NCI-H2029 (cell line): ENCODE data around the gene ERF.

Source experiments
- DNase-seq: peaks from one replicate; lab custom pipeline; 2025; lab: John Stamatoyannopoulos, UW

Gene ERF

DNA sequence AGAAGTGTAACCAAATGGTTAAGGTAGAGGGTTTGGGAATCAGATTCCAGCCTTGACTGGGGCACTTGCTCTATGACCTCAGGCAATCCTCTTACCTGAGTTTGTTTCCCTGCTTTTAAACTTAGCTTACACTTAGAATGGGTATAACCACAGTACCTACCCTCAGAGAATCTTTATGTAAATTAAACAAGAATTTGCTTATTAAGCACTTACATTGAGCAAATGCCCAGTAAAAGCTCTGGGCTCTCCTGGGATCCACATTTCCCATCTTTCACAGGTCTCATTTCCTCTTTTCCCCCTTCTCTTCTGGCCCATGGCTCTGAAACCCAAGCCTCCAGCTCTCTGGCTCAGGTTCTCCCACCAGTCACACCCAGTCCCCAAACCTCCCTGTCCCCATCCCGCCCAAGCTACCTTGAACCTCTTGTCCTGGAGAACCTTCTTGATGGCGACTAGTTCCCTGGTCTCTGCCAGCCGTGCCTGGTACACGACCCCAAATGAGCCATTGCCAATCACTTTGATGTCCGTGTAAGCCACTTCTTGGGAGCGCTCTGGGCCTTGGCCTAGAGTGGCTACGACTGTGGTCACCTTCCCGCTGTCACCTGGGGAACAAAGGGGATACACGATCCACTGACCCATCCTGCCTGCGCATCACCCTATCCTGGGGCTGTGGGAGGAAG lies 15.2 kb downstream of the ERF start:
- no peak for DNase-seq

DNA sequence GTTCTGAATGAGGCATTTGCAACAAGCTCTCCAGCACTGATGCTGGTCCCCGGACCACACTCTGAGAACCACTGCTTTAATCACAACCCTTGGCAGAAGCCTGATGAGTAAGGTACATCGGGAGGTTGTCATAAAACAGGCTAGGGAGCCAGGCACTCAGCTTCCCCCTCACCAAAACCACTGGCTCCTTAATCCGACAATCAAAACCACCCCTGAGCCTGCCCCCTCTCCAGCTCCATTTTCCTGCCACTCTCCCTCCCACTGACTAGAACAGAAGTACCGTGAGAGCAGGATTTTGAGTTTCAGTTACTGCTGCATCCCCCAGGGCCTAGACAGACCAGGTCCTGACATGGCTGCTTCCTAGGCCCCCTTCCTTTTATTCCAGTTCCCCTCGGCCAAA lies 19.7 kb downstream of the ERF start:
- no peak for DNase-seq

DNA sequence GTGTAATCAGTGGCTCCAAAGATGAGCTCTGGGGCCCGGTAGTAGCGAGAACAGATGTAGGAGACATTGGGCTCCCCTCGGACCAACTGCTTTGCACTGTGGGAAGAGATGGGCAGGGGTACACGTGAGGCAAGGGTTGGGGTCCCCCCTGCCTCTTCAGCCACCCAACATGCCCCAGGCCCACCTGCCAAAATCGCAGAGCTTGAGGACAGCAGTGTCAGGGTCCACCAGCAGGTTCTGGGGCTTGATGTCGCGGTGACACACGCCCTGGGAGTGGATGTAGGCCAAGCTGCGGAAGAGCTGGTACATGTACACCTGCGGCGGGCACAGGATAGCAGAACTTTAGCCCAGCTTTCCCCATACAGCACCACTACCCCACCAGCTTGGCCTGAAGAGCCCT lies 20.6 kb downstream of the ERF start:
- no peak for DNase-seq

DNA sequence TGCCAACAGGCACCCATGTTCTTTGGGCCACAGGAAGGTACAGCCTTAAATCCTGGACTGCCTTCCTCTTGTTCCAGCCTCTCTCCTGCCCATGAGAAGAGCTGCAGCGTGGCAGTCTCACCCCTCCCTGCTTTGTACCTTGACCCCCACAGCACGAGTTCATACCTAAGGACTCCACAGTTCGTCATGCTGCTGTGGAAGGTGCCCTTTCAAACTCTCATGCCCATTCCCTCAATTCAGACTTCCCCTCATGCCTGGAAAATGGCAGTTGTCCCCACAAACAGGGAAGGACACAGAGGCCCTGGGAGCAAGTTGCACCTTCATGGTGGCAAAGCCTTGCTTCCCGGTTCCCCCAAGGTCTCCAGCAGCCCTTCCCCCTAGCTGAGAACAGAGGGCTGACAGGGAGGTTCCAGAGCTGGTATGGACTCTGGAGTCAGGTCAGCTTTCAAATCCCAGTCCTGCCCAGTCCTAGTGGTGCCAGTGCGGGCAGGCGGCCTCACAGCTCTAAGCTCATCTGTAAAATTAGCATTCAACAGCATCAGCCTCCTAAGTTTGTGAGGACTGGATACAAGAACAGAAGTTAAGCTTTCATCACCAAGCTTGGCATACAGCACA lies 21.1 kb downstream of the ERF start:
- no peak for DNase-seq

DNA sequence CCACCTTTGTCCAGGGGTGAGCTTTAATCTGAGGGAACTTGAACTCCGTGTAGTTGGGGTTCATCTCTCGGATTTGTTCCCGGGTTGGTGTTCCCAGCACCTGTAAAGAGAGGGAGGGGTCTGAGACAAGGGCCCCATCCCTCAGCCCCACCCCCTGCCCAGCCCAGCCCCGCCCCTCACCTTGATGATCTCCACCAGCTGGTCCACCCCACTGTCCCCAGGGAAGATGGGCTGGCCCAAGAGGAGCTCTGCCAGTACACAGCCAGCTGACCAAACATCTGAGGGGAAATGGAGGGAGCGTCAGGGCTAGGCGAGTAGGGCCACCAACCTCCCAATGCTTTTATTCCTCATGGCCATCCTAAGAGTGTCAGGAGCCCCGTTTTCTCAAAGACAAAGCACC lies 21.8 kb downstream of the ERF start:
- no peak for DNase-seq

DNA sequence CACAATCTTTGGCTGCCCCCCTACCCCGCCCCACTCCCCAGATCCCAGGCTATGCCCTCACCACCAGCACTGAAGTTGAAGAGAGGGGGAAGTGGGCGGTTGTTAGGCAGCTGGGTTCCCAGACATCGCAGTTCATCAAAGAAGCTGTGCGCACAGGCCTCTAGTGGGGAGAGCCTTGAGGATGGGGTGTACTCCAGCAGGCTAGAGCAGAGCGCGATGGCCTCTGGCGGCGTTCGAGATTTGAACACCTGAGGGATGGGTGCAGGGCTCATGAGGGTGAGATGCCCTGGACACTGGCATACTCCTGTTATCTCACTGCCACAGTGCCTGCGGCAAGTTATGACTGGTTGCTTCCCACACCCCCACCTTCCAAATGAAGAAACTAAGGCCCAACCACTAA lies 22.5 kb downstream of the ERF start:
- DNase-seq = no peak

DNA sequence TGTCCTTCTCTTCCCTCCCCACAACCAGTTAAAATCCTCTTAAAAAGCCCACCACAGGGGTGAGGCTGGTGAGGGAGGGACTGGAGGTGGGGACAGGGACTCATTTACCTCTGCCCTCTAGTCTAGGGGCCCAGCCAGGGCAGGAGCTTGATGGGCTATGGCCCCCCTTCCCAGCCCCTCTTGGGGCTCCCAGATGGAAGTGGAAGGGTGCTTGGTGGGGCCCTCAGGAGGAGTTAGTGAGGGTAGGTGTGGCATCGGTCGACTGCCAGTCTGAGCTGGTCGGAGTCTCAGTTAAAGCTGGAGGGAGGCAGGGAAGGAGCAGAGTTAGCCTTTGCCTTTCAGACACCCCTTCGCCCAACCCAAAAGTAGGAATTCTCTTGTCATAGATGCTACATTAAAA lies 24.4 kb downstream of the ERF start:
- DNase-seq = no peak

DNA sequence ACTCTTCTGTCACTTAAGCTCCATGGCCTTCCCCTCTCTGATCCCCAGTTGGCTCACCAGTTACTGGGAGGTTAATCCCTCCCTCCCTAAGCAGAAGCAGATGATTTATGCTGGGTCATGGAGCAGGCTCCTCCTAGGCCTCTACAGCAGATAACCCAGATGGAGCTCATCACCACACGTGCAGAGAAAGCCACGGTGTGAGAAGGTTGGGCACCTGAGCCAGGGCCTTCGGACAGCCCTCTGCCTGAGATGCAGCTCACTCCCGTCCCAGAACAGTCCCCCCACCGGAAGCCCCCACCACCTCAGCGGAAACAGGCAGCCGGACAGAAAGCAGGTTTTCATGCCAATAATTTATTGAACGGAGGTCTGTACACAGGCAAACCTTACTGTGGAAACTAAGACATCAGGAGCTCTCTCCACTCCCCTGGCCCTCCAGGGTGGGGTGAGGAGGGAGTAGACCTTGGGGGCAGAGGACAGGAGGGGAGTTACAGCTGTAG lies 25.0 kb downstream of the ERF start:
- no peak for DNase-seq

DNA sequence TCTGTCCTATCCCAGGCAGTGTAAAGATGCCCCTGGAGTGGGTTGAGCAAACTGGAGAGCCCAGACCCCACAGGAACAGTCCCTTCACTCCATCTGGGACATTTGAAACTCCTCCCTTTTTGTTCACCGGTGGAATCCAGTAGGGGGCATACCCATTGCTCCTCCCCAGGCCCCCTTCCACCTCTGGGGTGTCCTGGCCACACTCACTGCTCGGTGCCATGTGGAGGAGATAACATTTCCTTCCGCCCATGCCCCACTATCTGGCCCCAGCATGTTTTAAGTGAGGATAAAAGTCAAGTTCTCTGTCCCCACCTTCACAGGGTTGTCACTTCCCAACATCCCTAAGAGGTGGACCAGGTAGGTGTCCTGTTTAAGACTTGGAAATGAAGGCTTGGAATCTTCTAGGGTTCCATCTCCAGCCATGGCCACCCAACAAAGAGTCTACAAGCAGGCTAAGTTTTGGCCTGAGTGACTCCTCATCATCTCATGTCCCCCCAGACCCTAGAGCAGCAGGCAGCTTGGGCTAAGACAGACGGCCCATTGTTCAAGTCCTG lies 25.6 kb downstream of the ERF start:
- no peak for DNase-seq

DNA sequence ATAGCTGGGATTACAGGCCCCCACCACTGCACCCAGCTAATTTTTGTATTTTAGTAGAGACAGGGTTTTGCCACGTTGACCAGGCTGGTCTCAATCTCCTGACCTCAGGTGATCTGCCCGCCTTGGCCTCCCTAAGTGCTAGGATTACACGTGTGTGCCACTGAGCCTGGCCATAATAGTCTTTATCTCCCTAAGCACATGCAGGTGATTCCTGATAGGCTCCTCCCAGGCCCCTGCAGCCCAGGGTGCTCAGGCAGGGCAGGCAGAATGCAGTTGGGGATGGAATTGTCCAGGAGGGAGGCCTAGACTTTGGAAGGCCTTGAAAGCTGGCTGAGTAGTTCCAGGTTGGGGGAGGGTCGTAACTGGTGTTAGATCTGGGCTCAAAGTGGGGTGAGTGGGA lies 26.3 kb downstream of the ERF start:
- DNase-seq = no peak

DNA sequence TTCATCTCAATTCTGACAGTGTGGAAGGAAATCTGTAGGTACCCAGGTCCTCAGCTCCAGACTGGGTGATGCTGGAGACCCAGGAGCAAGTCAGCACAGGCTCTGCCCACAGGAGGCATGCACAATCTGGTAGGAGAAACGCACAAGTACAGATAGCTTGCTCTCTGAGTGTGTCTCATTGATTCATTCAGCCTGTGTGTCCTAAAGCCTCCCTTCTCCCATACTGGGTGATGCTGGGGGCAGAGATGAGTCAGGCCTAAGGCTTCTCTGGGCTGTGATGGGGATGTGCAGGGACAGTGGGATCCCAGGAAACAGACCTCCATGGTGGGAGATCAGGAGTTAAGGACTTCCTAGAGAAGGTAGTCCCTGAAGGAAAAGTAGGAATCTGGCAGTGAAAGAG lies 28.0 kb downstream of the ERF start:
- no peak for DNase-seq

DNA sequence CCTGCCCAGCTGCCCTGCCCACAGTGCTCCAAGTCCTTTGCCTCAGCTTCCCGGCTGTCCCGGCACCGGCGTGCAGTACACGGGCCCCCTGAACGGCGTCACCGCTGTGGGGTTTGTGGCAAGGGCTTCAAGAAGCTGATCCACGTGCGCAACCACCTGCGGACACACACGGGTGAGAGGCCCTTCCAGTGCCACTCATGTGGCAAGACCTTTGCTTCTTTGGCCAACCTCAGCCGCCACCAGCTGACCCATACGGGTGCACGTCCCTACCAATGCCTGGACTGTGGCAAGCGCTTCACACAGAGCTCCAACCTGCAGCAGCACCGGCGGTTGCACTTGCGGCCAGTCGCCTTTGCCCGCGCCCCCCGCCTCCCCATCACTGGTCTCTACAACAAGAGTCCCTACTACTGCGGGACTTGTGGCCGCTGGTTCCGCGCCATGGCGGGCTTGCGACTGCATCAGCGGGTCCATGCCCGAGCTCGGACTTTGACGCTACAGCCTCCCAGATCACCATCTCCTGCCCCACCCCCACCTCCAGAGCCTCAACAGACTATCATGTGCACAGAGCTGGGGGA lies 29.1 kb downstream of the ERF start:
- no peak for DNase-seq

DNA sequence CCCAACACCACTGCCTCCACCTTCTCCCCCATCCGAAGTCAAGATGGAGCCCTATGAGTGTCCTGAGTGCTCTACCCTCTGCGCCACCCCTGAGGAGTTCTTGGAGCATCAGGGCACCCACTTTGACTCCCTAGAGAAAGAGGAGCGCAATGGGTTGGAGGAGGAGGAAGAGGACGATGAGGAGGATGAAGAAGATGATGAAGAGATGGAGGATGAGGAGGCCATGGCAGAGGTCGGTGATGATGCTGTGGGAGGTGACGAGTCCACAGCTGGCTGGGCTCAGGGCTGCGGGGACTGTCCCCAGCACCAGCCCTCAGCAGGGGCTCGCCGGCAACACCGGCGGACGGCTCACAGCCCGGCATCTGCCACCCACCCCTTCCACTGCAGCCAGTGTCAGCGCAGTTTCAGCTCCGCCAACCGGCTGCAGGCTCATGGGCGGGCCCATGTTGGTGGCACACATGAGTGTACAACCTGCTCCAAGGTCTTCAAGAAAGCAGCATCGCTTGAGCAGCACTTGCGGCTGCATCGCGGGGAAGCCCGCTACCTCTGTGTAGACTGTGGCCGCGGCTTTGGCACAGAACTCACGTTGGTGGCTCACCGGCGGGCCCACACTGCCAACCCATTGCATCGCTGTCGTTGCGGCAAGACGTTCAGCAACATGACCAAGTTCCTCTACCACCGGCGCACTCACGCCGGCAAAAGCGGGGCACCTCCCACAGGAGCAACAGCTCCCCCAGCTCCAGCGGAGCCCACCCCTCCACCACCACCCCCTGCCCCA lies 29.8 kb downstream of the ERF start:
- DNase-seq = no peak

DNA sequence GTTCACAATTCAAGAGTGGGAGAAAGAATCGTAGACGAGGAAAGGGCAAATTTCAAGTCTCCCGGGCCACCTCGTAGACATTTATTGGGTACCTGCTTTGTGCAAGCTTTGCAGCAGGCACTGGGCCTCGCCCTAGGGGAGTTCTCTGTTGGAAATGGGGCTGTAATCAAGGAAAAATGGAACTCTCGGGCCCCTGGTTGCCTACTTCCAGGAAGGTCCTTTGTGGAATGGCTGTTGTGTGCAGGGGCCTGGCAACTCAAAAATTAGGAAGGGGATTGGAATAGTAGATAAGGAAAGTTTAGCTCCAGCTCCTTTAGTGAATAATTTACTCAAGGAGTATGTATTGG lies 34.2 kb downstream of the ERF start:
- DNase-seq = no peak

DNA sequence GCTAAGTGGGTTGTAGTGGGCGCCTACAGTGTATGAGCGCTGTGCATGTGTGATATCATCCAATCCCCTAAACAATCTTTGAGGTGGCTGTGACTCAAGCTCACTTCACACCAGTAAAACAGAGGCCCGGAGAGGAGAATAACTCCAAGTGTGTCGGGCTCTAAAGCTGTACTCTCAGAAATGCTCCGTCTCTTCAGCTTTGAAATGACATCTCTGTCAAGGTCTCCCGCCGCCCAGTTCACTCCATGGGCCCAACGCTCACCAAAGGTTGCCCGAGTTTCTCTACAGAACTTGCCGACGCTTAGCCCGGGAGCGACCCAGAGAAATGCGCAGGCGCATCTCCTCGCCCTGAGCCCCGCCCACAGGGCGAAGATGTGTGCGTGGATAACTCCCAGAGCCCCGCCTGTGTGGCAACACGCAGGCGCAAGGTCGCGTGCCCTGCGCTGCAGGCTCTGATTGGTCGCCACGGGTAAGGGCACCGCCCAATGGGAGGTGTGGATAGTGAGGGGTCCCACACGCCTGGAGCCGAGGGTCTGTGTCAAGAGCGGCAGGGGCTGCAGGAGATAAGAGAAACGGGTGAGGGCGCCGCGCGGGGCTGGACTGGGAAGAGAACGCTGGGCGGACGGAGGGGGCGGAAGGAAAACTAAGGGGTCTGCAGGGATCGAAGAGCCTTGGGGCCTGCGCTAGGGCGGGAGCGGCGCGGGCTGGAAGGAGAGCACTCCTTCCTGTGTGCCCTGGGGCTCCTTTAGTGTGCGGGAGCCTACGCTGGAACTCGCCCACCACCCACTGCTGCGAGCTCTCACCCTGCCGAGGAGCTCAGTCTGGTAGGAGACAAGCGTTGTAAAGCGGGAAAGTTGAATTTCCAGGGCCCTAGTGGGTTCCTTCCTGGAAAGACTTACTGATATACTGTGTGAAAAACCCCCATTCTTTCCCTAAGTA lies 34.8 kb downstream of the ERF start, which contains the start of gene ZNF526:
Gene ZNF526 (plus strand): TSS at position 501 of the 939 bp plus-strand sequence. CDS start 4,092 bp downstream, outside the sequence.
- peak; percentile 96 for DNase-seq

DNA sequence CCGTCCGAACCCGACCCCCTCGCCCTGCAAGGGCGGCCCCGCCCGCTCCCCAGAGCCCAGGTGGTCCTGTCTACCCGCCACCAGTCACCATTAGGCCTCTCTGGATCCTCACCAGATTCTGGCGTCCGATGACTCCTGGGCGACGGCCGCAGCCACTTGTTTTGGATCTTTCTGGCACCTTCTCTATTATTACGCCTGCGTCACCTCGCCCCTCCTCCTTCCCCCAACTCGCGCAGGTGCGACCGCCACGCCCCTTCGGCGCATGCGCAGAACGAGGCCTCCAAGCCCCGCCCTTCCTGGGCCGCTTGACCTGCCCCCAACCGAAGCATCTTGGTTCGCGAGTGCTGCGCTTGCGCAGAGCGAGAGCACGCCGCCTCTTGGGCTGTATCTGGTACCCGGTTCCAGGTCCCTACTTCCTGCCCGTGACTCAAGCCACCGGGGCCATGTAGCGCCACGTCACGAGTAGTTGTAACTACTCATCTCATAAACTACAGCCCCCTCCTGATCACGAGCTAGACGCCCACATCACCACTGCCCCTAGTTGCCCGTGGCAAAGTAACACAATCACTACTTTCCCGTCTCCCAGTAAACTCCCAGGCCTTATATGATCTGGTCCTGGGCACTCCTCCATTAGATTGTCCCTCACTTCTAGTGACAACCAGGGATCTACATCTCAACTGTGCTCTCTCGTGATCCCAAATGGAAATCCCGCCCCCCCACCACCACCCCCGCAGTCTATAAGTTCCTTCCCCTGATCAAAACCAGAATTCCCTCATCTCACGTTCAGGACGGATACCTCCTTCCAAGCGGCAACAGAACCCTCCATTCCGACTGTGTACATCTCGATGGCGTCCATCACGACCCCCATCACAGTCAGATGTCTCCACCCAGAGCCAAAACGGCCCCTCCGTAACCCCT lies 37.1 kb downstream of the ERF start, which contains the start of gene DEDD2:
Gene DEDD2 (minus strand): TSS at position 158 of the 918 bp plus-strand sequence. CDS start 670 bp downstream, outside the sequence.
- DNase-seq = peak; percentile 91

DNA sequence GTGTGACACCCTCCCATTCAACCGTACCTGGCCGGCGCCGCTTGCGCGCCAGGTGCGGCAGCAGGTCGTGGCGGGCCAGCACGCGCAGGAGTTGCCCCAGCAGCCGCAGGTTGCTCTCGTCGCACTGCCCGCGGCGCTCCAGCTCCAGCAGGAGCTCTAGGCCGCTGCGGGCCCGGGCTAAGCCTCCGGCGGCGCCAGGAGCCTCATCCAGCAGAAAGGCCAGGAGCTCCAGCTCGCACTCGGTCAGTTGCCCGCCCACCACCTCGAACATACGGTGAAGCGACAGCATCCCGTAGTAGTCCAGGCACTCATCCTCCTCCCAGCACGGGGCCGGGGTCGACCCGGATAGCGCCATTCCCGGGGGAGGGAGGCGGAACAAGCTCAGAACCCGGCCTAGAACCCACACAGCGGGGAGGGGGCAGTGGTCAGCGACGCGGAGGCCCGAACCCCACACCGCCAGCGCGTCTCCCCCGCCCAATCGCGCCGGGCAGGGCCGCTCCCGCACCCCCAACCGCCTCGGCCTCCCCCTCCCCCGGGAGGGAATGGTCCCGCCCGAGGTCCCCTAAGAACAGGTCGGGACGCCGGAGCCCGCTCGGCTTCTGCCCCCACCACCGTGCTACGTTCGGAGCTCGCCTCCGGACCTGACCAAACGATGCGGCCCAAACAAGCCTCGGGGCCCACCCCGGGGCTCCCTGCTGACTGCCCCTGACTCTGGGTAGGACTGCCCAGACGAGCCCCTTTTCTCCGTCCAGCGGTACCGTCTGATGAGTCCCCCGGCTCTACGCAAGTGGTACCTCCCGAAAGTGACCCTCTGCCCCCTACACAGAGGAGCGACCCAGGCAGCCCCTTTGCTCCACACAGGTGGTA lies 38.0 kb downstream of the ERF start:
- DNase-seq = peak; percentile 37

DNA sequence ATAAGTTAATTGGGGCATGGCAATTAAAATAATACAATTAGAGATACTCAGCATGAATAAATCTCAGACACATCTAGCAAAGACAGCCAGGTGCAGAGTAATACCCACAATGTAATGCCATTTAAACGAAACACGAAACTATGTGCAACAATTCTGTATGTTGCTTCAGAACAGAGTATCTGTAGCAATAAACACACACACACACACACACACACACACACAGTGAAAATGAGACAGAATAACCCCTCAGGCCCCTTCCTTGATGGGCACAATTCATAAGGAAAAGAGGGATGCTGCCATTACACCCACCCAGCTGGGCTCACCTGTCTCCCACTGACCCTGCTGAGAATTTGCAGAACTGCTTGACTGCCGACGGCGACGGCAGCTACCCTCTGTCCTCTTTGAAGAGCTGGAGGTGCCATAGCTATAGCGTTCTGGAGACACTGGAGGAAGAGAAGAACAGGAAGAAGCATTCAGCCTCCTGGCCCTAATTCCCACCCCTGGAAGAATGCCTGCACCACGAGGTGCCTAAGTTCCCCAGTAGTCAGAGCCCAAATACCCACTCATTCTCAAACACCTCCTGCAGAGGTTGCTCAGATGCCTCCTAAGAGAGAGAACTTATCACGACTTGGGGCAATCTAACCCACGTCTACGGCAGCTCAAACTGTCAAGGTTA lies 40.0 kb downstream of the ERF start:
- DNase-seq = no peak

DNA sequence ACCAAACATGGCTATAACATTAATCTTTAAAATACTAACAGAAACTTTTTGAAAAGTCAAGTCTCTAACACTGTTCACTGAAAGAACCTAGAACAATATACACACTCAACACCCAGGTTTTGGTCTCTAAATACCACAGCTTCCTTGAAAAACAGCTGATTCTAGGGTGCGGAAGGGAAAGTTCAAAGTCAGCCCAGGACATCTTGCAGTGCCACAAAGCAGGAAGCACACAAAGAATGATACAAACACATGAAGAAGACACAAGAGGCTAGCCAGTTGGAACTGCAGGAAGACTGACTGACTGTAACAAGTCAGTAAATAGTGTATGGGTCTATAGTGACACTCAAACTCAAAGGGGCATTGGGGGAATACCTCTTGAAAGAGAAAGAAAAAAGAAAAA lies 42.0 kb downstream of the ERF start:
- DNase-seq = no peak
